OCI-LY1 (cell line): Measurements from ENCODE around the gene ITPK1.

Source experiments
- EZH2 ChIP-seq: fragments of 200-600 bp; sonication (generic), shearing (Covaris generic); IDR thresholded peaks from 2 replicates; pipeline ENCODE4 v1.8.0; 2017; ENCODE audit warnings: borderline replicate concordance, mixed run types, mild to moderate bottlenecking, antibody characterized with exemption, low read length, moderate library complexity, mixed read lengths
- TF ChIP-seq, protein P1 (sequence below): fragments of 200-600 bp; sonication (generic), shearing (Covaris generic); IDR thresholded peaks from 2 replicates; pipeline ENCODE4 v1.5.1; 2017; ENCODE audit warnings: mild to moderate bottlenecking, antibody characterized with exemption, low read length, moderate library complexity, mixed read lengths

DNA sequence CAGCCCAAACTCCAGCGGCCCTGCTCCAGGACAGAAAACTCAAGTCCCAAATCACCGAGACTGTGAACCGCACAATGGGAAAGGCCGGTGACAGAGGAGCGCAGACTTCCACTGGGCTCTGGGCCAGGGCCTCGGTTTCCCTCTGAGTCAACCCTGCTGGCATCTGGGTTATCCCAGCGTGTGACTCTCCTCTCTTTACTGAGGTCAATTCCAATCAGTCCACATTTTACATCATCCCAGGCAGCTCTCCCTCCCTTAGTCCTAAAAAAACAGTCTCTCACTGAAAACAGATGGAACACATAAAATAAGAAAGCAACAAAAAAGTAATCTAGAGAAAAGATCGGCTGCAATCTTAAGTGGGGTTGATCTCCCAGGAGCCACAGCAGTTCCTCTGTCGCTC is 36.9 kb downstream of the ITPK1 start:
- TF ChIP-seq, protein P1, sequence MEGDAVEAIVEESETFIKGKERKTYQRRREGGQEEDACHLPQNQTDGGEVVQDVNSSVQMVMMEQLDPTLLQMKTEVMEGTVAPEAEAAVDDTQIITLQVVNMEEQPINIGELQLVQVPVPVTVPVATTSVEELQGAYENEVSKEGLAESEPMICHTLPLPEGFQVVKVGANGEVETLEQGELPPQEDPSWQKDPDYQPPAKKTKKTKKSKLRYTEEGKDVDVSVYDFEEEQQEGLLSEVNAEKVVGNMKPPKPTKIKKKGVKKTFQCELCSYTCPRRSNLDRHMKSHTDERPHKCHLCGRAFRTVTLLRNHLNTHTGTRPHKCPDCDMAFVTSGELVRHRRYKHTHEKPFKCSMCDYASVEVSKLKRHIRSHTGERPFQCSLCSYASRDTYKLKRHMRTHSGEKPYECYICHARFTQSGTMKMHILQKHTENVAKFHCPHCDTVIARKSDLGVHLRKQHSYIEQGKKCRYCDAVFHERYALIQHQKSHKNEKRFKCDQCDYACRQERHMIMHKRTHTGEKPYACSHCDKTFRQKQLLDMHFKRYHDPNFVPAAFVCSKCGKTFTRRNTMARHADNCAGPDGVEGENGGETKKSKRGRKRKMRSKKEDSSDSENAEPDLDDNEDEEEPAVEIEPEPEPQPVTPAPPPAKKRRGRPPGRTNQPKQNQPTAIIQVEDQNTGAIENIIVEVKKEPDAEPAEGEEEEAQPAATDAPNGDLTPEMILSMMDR = no peak
- TF ChIP-seq EZH2 = no peak
